Rectal smooth muscle tissue (tissue), 1 donor: ENCODE data around the gene EVL.
A peak's percentile ranks its signal among the peaks of the same experiment; 100 is the strongest.
"Not testable (repeated sequence)": the region's sequence is repeated elsewhere in the genome, so short reads cannot be mapped to it uniquely, and the experiment has no call there.

Experiments
- H3K27ac ChIP-seq: one replicate; pipeline ENCODE4 v1.7.0; 2013; ENCODE audit warnings: low read depth, low read length, inconsistent platforms
- H3K27me3 ChIP-seq: one replicate; pipeline ENCODE4 v1.7.0; 2013; ENCODE audit warnings: low read length; ENCODE audit not compliant: control insufficient read depth, insufficient read depth
- H3K36me3 ChIP-seq: one replicate; pipeline ENCODE4 v1.7.0; 2013; ENCODE audit warnings: low read length; ENCODE audit not compliant: control insufficient read depth, insufficient read depth
- H3K4me1 ChIP-seq: one replicate; pipeline ENCODE4 v1.7.0; 2013; ENCODE audit warnings: low read length; ENCODE audit not compliant: control insufficient read depth, insufficient read depth
- H3K4me3 ChIP-seq: one replicate; pipeline ENCODE4 v1.7.0; 2013; ENCODE audit warnings: low read length
- H3K9ac ChIP-seq: one replicate; pipeline ENCODE4 v1.7.0; 2013; ENCODE audit warnings: low read length

The EVL gene

GRCh38 chr14:100060760-100061159 is 4.5 kb upstream of the EVL start:
- Histone ChIP-seq H3K4me1 (no peaks in the 10 kb centered on the region), H3K36me3 (no peaks in the 10 kb centered on the region), H3K27me3 (no peaks in the 10 kb centered on the region), H3K27ac (no peak overlapping the region), H3K4me3 (no peak overlapping the region), H3K9ac (no peak overlapping the region)

GRCh38 chr14:100062590-100062989 is 2.6 kb upstream of the EVL start:
- no peaks in the 10 kb centered on the region for H3K27me3 ChIP-seq
- H3K4me3 ChIP-seq = no peak overlapping the region
- no peak overlapping the region for H3K27ac ChIP-seq
- no peak overlapping the region for H3K9ac ChIP-seq
- no peaks in the 10 kb centered on the region for H3K4me1 ChIP-seq
- H3K36me3 ChIP-seq = no peaks in the 10 kb centered on the region

- Histone ChIP-seq H3K4me1 (no peaks in the 10 kb centered on the region), H3K27ac (no peak overlapping the region), H3K9ac (no peak overlapping the region), H3K27me3 (no peaks in the 10 kb centered on the region), H3K36me3 (no peaks in the 10 kb centered on the region), H3K4me3 (no peak overlapping the region)
Observed at GRCh38 chr14:100063314-100063941, 1.8 kb upstream of the EVL start.

- not testable (repeated sequence) for H3K9ac ChIP-seq, H3K36me3 ChIP-seq, H3K4me1 ChIP-seq, H3K4me3 ChIP-seq, H3K27me3 ChIP-seq, H3K27ac ChIP-seq
Observed at GRCh38 chr14:100064335-100065092, 708 bp upstream of the EVL start.

- Histone ChIP-seq H3K9ac (no peak overlapping the region), H3K4me3 (peak overlapping the region; percentile 42), H3K27ac (no peak overlapping the region), H3K4me1 (no peaks in the 10 kb centered on the region), H3K27me3 (no peaks in the 10 kb centered on the region), H3K36me3 (no peaks in the 10 kb centered on the region)
Observed at GRCh38 chr14:100065942-100066574, 836 bp downstream of the EVL start.

- H3K4me1 ChIP-seq = no peaks in the 10 kb centered on the region
- H3K4me3 ChIP-seq = peak overlapping the region; percentile 50
- H3K36me3 ChIP-seq = no peaks in the 10 kb centered on the region
- H3K9ac ChIP-seq = no peak overlapping the region
- H3K27me3 ChIP-seq = no peaks in the 10 kb centered on the region
- H3K27ac ChIP-seq = no peak overlapping the region
Observed at GRCh38 chr14:100066962-100067361, 1.7 kb downstream of the EVL start.

GRCh38 chr14:100067481-100067880 is 2.3 kb downstream of the EVL start:
- H3K9ac ChIP-seq = peak overlapping the region; percentile 10
- H3K36me3 ChIP-seq = no peaks in the 10 kb centered on the region
- H3K4me3 ChIP-seq = peak overlapping the region; percentile 61
- no peaks in the 10 kb centered on the region for H3K27me3 ChIP-seq
- no peak overlapping the region for H3K27ac ChIP-seq
- H3K4me1 ChIP-seq = no peaks in the 10 kb centered on the region

GRCh38 chr14:100067971-100068959 is 3.0 kb downstream of the EVL start:
- Histone ChIP-seq H3K27ac (no peak overlapping the region), H3K4me1 (no peaks in the 10 kb centered on the region), H3K36me3 (no peaks in the 10 kb centered on the region), H3K27me3 (no peaks in the 10 kb centered on the region), H3K9ac (peak overlapping the region; percentile 10), H3K4me3 (peak overlapping the region; percentile 61)

GRCh38 chr14:100069161-100069800 is 4.1 kb downstream of the EVL start:
- no peak overlapping the region for H3K9ac ChIP-seq
- no peak overlapping the region for H3K4me3 ChIP-seq
- no peak overlapping the region for H3K27ac ChIP-seq
- no peaks in the 10 kb centered on the region for H3K36me3 ChIP-seq
- H3K27me3 ChIP-seq = no peaks in the 10 kb centered on the region
- no peaks in the 10 kb centered on the region for H3K4me1 ChIP-seq

GRCh38 chr14:100070310-100070709 is 5.1 kb downstream of the EVL start:
- Histone ChIP-seq H3K27me3 (no peaks in the 10 kb centered on the region), H3K4me1 (no peaks in the 10 kb centered on the region), H3K27ac (no peak overlapping the region), H3K36me3 (no peaks in the 10 kb centered on the region), H3K4me3 (no peak overlapping the region), H3K9ac (no peak overlapping the region)

- Histone ChIP-seq H3K27me3 (no peaks in the 10 kb centered on the region), H3K27ac (no peak overlapping the region), H3K9ac (no peak overlapping the region), H3K4me1 (no peaks in the 10 kb centered on the region), H3K4me3 (no peak overlapping the region), H3K36me3 (no peaks in the 10 kb centered on the region)
Observed at GRCh38 chr14:100071545-100071944, 6.3 kb downstream of the EVL start.
